GM18498 (cell line): ENCODE measurements around the gene SORBS2.

Source experiments
- ATAC-seq: cut with Tn5 transposase; IDR thresholded peaks from one replicate; pipeline ENCODE4 v1.9.1; 2021; ENCODE audit warnings: mild to moderate bottlenecking, moderate library complexity; ENCODE audit not compliant: unreplicated experiment

SORBS2 gene

GRCh38 chr4:185597532-185598188 is 214.3 kb downstream of the SORBS2 start:
- peak; percentile 85 for ATAC-seq

- no peak for ATAC-seq
Observed at GRCh38 chr4:185592845-185593488, 219.0 kb downstream of the SORBS2 start.

GRCh38 chr4:185592438-185592837 is 219.6 kb downstream of the SORBS2 start:
- no peak for ATAC-seq

- no peak for ATAC-seq
Observed at GRCh38 chr4:185591679-185592141, 220.3 kb downstream of the SORBS2 start.

GRCh38 chr4:185590982-185591381 is 221.0 kb downstream of the SORBS2 start:
- no peak for ATAC-seq

- no peak for ATAC-seq
Observed at GRCh38 chr4:185589067-185589836, 222.7 kb downstream of the SORBS2 start.

- ATAC-seq: peak; percentile 100
Observed at GRCh38 chr4:185587427-185588161, 224.4 kb downstream of the SORBS2 start.

- ATAC-seq: no peak
Observed at GRCh38 chr4:185587030-185587426, 225.0 kb downstream of the SORBS2 start.

- ATAC-seq: no peak
Observed at GRCh38 chr4:185585211-185585610, 226.8 kb downstream of the SORBS2 start.

- ATAC-seq: no peak
Observed at GRCh38 chr4:185583813-185584212, 228.2 kb downstream of the SORBS2 start.

- ATAC-seq: no peak
Observed at GRCh38 chr4:185582651-185583400, 229.2 kb downstream of the SORBS2 start.

- ATAC-seq: no peak
Observed at GRCh38 chr4:185580699-185581098, 231.3 kb downstream of the SORBS2 start.

GRCh38 chr4:185578284-185578683 is 233.7 kb downstream of the SORBS2 start:
- ATAC-seq: no peak

- no peak for ATAC-seq
Observed at GRCh38 chr4:185576962-185577950, 234.7 kb downstream of the SORBS2 start.

GRCh38 chr4:185576314-185576961 is 235.6 kb downstream of the SORBS2 start:
- ATAC-seq: no peak

- ATAC-seq: no peak
Observed at GRCh38 chr4:185573651-185574199, 238.3 kb downstream of the SORBS2 start.

GRCh38 chr4:185570727-185571126 is 241.3 kb downstream of the SORBS2 start:
- ATAC-seq: no peak
